Muscle layer of colon (tissue), 2 donors: ENCODE data around the gene MT1G.
A peak's percentile ranks its signal among the peaks of the same experiment; 100 is the strongest.

Experiments
- H3K27ac ChIP-seq: one replicate; pipeline ENCODE4 v1.7.0; 2013; ENCODE audit warnings: low read depth, mild to moderate bottlenecking, low read length, moderate library complexity
- H3K27me3 ChIP-seq, 2 donors: one replicate each; pipeline ENCODE4 v1.7.0; 2013; ENCODE audit warnings: low read length in 2 of 2, mild to moderate bottlenecking in 2 of 2; ENCODE audit not compliant: insufficient read depth in 2 of 2, control insufficient read depth in 1 of 2
- H3K36me3 ChIP-seq: one replicate; pipeline ENCODE4 v1.7.0; 2013; ENCODE audit warnings: mild to moderate bottlenecking, low read length; ENCODE audit not compliant: insufficient read depth
- H3K4me1 ChIP-seq: one replicate; pipeline ENCODE4 v1.7.0; 2013; ENCODE audit warnings: mild to moderate bottlenecking, low read length; ENCODE audit not compliant: insufficient read depth
- H3K4me3 ChIP-seq, 2 donors: one replicate each; pipeline ENCODE4 v1.7.0; 2013; ENCODE audit warnings: low read length in 2 of 2, low read depth in 1 of 2, mild to moderate bottlenecking in 1 of 2, moderate library complexity in 1 of 2
- H3K9ac ChIP-seq: one replicate; pipeline ENCODE4 v1.7.0; 2013; ENCODE audit warnings: low read length
- H3K9me3 ChIP-seq: one replicate; pipeline ENCODE4 v1.7.0; 2013; ENCODE audit warnings: mild to moderate bottlenecking, low read length
- donor health status: abdominal sarcoma.
- donor health status: Adenocarcinoma of cecum.

MT1G gene

DNA sequence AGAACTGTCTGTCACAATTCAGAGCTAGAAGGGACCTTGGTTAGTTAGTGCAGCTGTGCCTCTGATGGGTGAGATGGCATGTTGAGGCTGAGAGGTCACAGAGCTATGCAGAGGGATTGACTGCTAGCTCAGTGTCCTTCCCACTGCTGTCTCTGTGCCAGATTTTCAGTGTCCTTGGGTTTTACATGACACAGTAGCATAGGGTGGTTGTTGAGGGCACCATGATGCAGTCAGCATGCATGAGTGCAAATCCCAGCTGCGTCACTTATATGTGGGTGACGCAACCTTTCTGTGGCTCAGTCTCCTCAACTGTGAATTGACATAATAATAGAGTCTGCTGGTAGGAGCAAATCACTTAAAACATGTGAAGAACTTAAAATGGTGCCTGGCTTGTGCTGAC, 26.7 kb downstream of the MT1G start:
- H3K4me3 ChIP-seq, result no peak overlapping the region
- peaks cover 57 to 70% of the 10 kb centered on the region in 2 donors for H3K27me3 ChIP-seq
- H3K27ac ChIP-seq, result no peak overlapping the region
- H3K4me1 ChIP-seq, result peaks cover 16% of the 10 kb centered on the region
- H3K36me3 ChIP-seq, result no peaks in the 10 kb centered on the region
- H3K9ac ChIP-seq, result no peak overlapping the region
- H3K9me3 ChIP-seq, result no peaks in the 10 kb centered on the region

DNA sequence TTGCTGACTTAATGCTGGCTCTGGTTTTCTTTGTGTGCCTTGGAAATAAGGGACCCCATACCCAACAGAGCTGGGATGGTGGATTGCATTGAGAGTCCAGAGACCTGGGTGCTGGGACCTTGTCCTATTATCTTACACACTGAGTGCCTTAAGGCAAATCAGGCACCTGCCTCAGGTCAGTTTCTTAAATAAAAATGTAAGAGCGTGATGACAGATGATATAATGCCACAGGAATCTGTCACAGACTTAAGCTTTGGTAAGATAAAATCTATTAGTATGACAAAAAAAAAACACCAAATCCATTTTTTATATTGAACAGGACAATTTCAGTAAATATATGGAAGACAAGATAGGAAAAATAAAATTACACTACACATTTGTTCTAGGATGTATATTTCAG, 27.8 kb downstream of the MT1G start:
- H3K9ac ChIP-seq, result no peak overlapping the region
- H3K27me3 ChIP-seq, result peaks cover 57 to 70% of the 10 kb centered on the region in 2 donors
- no peak overlapping the region for H3K27ac ChIP-seq
- H3K4me1 ChIP-seq, result peaks cover 24% of the 10 kb centered on the region
- H3K4me3 ChIP-seq, result no peak overlapping the region
- no peaks in the 10 kb centered on the region for H3K9me3 ChIP-seq
- no peaks in the 10 kb centered on the region for H3K36me3 ChIP-seq

DNA sequence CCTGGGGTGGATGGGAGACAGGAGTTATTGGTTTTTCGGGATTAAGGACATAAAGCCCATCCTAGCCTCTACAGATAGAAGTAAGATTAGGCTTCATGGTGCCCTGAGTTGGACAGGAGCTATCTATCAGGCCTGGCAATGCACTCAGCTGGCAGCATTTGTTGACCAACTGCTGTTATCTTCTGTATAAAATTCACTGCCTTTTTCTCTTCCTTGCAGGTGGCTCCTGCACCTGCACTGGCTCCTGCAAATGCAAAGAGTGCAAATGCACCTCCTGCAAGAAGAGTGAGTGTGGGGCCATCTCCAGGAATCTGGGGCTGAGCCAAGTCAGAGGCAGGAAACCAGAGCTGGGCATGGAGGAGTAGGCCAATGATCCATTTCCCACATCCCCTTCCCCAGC, 28.8 kb downstream of the MT1G start:
- H3K4me3 ChIP-seq, result peak overlapping the region in 1 of 2 donors; percentile 52
- H3K9me3 ChIP-seq, result no peaks in the 10 kb centered on the region
- no peaks in the 10 kb centered on the region for H3K36me3 ChIP-seq
- H3K4me1 ChIP-seq, result peaks cover 27% of the 10 kb centered on the region
- peaks cover 59 to 70% of the 10 kb centered on the region in 2 donors for H3K27me3 ChIP-seq
- H3K9ac ChIP-seq, result no peak overlapping the region
- no peak overlapping the region for H3K27ac ChIP-seq

- H3K9me3 ChIP-seq, result no peaks in the 10 kb centered on the region
- H3K36me3 ChIP-seq, result no peaks in the 10 kb centered on the region
- H3K4me1 ChIP-seq, result peaks cover 23% of the 10 kb centered on the region
- no peak within 1 kb of the TSS for H3K9ac ChIP-seq
- H3K27ac ChIP-seq, result no peak within 1 kb of the TSS
- H3K4me3 ChIP-seq, result peak within 1 kb of the TSS; percentile 52 to 62
- peaks cover 57 to 60% of the 10 kb centered on the region in 2 donors for H3K27me3 ChIP-seq
Observed at GRCh38 chr16:56637814-56638750, 29.8 kb downstream of the MT1G start, which contains the start of gene MT1A. TSS of gene MT1A (plus strand) at chr16:56638666. CDS start at chr16:56638739, 73 bp downstream.

DNA sequence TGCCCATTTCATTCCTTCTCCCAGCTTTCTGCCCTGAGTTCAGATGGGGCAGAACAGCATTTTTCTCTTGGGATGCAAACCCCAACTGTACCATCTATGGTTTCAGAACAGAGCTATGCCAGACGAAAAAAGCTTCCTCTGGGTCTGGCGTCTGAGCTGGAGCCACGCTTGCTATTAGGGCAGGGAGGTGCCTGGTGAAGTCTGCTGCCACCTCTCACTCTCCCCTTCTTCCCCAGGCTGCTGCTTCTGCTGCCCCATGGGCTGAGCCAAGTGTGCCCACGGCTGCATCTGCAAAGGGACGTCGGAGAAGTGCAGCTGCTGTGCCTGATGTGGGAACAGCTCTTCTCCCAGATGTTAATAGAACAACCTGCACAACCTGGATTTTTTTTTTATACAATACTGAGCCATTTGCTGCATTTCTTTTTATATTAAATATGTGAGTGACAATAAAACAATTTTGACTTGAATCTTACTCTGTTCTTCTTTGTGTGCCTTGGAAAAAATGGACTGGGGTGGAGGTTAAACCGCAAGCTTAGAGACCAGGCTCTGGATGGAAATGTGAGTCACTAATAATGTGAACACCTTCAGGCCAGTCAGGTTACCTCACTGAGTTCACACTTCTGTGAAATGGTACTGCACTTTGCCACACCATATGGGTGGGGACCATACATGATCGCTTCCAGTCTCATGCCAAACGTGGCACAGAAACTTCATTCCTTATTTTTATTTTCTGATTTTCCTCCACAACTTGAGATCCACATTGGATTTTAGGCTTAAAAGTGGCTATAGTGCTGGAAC, 31.1 kb downstream of the MT1G start:
- Histone ChIP-seq H3K27me3 (peaks cover 57 to 63% of the 10 kb centered on the region in 2 donors), H3K9ac (no peak overlapping the region), H3K27ac (no peak overlapping the region), H3K9me3 (no peaks in the 10 kb centered on the region), H3K4me1 (peaks cover 30% of the 10 kb centered on the region), H3K4me3 (no peak overlapping the region), H3K36me3 (no peaks in the 10 kb centered on the region)

DNA sequence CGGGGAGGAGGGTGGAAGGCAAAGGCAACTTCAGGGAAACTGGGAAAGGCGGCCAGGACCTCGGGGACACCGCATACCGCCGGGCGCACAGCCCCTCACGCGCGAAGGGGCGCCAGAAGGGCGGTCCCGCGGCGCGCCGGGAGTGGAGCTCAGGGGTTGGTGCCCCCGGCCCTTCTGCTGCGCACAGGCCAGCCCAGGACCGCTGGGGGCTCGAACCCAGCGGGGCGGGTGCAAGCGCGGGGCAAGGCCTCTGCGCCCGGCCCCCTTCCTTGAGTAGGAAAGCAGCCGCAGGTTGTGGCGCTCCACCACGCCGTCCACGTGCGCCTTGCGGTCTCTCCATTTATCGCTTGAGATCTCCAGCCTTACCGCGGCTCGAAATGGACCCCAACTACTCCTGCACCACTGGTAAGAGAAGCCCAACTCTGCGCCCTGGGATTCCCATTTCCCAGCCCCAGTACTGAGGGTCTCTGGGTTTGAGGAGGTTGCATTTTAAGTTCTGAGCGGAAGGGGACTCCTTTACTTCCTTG, 32.4 kb downstream of the MT1G start:
- H3K9ac ChIP-seq, result no peak overlapping the region
- peak overlapping the region in 1 of 2 donors; percentile 11 for H3K4me3 ChIP-seq
- H3K36me3 ChIP-seq, result no peaks in the 10 kb centered on the region
- no peaks in the 10 kb centered on the region for H3K9me3 ChIP-seq
- H3K27ac ChIP-seq, result no peak overlapping the region
- peaks cover 54 to 63% of the 10 kb centered on the region in 2 donors for H3K27me3 ChIP-seq
- H3K4me1 ChIP-seq, result peaks cover 34% of the 10 kb centered on the region

GRCh38 chr16:56634715-56635440, 33.0 kb downstream of the MT1G start:
- Histone ChIP-seq H3K4me1 (peaks cover 34% of the 10 kb centered on the region), H3K4me3 (peak overlapping the region in 1 of 2 donors; percentile 11), H3K9ac (no peak overlapping the region), H3K27ac (no peak overlapping the region), H3K27me3 (peaks cover 48 to 63% of the 10 kb centered on the region in 2 donors), H3K9me3 (no peaks in the 10 kb centered on the region), H3K36me3 (no peaks in the 10 kb centered on the region)

DNA sequence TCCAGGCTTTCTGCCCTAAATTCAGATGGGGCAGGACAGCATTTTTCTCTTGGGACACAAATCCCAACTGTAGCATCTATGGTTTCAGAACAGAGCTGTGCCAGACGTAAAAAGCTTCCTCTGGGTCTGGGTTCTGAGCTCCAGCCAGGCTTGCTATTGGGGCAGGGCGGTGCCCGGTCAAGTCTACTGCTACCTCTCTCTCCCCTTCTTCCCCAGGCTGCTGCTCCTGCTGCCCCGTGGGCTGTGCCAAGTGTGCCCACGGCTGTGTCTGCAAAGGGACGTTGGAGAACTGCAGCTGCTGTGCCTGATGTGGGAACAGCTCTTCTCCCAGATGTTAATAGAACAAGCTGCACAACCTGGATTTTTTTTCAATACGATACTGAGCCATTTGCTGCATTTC, 34.3 kb downstream of the MT1G start:
- Histone ChIP-seq H3K9ac (no peak overlapping the region), H3K9me3 (no peaks in the 10 kb centered on the region), H3K36me3 (no peaks in the 10 kb centered on the region), H3K4me3 (no peak overlapping the region), H3K27me3 (peaks cover 35 to 50% of the 10 kb centered on the region in 2 donors), H3K27ac (no peak overlapping the region), H3K4me1 (peaks cover 28% of the 10 kb centered on the region)

DNA sequence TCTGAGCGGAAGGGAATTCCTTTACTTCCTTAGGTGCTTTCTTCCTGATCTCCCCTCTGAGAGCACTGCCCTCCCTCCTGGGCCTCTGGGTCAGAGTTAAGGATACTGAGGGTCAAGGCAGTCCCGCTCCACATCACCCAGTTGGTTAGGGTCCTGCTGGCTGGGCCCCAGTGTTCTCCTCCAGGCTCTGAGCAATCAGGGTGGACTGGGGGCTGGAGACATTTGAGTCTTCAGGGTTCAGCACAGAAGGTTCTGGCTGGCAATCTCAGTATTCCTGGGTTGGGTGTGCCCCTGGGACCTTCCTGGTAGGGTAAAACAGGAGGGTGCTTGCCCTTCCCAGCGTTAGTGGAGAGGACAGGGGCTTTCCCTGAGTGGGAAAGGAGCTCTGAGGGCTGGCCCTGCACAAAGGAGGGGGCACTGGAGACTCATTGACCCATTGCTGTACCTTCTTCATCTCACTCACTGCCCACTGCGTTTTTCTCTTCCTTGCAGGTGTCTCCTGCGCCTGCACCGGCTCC, 35.0 kb downstream of the MT1G start:
- no peak overlapping the region for H3K27ac ChIP-seq
- H3K9me3 ChIP-seq, result no peaks in the 10 kb centered on the region
- H3K36me3 ChIP-seq, result no peaks in the 10 kb centered on the region
- H3K4me3 ChIP-seq, result peak overlapping the region; percentile 51 to 63
- H3K27me3 ChIP-seq, result peaks cover 30 to 44% of the 10 kb centered on the region in 2 donors
- H3K9ac ChIP-seq, result peak overlapping the region; percentile 53
- peaks cover 24% of the 10 kb centered on the region for H3K4me1 ChIP-seq

DNA sequence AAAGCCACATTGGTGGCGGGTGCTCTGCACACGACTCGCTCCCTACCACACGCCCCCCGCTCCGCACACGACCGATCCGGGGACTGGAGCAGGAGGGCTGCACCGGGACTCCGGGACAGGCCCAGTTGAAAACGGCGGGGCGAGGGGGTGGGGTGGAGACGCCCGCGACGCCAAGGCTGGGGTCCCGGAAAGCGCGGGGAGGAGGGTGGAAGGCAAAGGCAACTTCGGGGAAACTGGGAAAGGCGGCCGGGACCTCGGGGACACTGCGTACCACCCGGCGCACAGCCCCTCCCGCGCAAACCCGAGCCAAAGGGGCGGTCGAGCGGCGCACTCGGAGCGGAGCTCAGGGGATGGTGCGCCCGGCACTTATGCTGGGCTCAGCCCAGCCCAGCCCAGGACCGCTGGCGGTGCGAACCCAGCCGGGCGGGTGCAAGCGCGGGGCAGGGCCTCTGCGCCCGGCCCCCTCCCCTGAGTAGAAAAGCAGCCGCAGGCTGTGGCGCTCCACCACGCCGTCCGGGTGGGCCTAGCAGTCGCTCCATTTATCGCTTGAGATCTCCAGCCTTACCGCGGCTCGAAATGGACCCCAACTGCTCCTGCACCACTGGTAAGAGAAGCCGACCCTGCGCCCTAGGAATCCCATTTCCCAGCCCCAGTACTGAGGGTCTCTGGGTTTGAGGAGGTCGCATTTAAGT, 35.6 kb downstream of the MT1G start, which contains the start of gene MT1M:
Gene MT1M, plus strand, starts transcription at position 504 of the 692 bp plus-strand sequence. Its CDS starts 73 bp downstream, at position 577.
- Histone ChIP-seq H3K4me3 (peak within 1 kb of the TSS; percentile 51 to 63), H3K27me3 (peaks cover 24 to 38% of the 10 kb centered on the region in 2 donors), H3K27ac (peak within 1 kb of the TSS; percentile 42), H3K9me3 (no peaks in the 10 kb centered on the region), H3K4me1 (peaks cover 26% of the 10 kb centered on the region), H3K9ac (peak within 1 kb of the TSS; percentile 53), H3K36me3 (no peaks in the 10 kb centered on the region)
